DMS79 treated with DMSO at 0.1 percent for 48 hours (cell line): ENCODE data around the gene RPAP2.
"Not testable (repeated sequence)": the region's sequence is repeated elsewhere in the genome, so short reads cannot be mapped to it uniquely, and the experiment has no call there.

ENCODE experiments used
- DNase-seq: peaks from one replicate; lab custom pipeline; 2025; lab: John Stamatoyannopoulos, UW

Gene RPAP2

DNA sequence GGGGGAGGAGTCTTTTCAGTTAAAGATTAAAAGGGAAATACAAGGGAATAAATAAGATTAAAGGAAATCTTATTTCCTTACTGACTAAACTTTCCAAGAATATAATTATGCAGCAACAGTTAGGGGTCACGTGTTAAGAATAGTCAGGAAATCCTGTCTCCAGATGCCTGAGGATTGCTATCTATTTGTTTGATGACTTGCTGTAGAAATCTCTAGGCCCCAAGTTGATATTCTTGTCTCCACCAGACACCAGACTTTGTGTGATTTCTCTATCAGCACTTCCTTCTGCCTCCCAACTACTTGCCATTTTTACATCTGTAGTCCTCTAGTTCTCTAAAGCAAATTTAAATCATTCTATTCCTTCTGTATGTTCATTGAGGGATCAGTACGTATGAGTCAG, 77.5 kb downstream of the RPAP2 start:
- no peak for DNase-seq

DNA sequence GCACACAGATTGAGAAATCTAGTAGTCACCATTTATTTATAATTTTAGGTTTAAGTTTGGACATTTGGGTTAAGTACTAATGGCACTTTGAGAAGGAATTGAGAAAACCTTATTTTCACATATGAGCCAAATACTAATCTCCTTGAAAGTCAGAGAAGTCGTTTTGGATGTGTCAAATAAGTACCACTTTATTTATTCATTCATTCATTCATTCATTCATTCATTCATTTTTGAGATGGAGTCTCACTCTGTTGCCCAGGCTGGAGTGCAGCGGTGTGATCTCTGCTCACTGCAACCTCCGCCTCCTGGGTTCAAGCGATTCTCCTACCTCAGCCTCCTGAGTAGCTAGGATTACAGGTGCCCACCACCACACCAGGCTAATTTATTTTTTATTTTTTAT, 79.1 kb downstream of the RPAP2 start:
- DNase-seq, result not testable (repeated sequence)

GRCh38 chr1:92380867-92381266, 82.0 kb downstream of the RPAP2 start:
- no peak for DNase-seq

DNA sequence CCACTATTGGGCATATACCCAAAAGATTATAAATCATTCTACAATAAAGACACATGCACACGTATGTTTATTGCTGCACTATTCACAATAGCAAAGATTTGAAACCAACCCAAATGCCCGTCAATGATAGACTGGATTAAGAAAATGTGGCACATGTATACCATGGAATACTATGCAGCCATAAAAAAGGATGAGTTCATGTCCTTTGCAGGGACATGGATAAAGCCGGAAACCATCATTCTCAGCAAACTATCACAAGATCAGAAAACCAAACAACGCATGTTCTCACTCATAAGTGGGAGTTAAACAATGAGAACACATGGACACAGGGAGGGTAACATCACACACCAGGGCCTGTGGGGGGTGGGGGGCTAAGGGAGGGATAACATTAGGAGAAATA, 95.1 kb downstream of the RPAP2 start:
- not testable (repeated sequence) for DNase-seq

- DNase-seq, result no peak
Measured at GRCh38 chr1:92398519-92398918, 99.7 kb downstream of the RPAP2 start.

DNA sequence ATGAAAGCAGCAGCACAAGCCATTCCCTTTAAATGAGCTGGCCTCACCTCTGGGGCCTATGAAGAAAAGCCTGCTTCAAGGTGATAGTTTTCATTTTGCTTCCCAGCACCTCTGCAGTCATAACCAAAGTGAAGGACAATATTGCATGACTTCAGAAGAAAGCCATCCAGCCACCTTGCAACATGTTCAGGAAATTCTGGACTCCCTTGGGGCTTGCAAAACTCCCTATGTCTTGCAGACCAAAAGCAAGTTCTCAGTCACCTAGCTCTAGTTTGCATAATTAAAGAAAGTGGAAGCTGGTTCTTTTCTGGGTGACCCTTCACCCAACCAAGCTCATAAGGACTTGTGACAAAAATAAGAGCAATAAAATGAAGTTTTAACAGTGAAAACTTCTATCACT, 100.2 kb downstream of the RPAP2 start:
- DNase-seq, result no peak

DNA sequence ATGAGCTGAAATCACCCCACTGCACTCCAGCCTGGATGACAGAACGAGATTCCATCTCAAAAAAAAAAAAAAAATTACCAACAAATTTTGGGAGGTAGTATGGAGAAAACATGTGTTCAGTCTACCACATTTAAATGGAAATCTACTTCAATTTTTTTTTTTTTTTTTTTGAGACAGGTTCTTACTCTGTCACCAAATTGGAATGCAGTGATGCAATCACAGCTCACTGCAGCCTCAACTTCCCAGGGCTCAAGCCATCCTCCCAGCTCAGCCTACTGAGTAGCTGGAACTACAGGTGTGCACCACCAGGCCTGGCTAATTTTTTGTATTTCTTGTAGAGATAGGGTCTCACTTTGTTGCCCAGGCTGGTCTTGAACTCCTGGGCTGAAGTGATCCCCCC, 105.8 kb downstream of the RPAP2 start:
- no peak for DNase-seq

- DNase-seq, result peak; percentile 61
Measured at GRCh38 chr1:92408825-92409224, 110.0 kb downstream of the RPAP2 start.

- DNase-seq, result no peak
Measured at GRCh38 chr1:92409946-92410549, 111.2 kb downstream of the RPAP2 start.

DNA sequence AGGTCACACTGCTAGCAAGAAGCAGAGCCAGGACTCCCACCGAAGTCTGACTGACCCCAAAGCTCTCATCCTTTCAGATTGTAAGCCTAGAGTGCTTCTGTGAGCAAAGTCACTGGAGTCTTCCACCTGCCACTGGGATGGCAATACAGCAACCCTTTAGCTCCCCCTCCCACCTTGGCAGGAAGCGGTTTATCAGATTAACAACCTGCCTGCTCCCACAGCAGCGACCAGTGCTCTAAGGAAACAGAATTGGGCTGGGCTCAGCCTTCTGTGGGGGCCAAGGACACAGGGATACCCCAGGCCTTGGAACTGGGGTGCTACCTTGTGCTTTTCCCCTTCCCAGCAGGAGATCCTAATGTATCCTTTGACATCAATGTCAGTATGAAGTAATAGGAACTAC, 111.8 kb downstream of the RPAP2 start:
- DNase-seq, result no peak

DNA sequence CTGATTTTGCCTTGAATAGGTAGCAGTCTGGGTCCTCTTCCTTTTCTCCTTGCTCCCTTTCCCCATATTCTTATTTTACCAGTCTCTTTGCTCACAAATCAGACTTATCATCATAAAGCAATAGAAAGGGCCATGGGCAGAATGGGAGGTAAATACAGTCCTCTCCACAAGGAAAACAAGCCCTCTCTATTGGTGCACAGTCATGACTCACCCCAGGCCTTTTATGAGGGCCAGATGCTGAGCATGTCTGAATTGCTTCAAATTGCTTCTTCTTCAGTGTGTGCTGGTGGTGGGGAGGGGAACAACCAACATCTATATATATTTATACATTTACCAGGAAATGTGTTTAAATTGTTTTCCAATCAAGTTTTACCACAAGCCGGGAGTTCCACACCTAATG, 112.7 kb downstream of the RPAP2 start:
- DNase-seq, result no peak

GRCh38 chr1:92419642-92420041, 120.8 kb downstream of the RPAP2 start:
- DNase-seq, result peak; percentile 22

- no peak for DNase-seq
Measured at GRCh38 chr1:92424381-92424780, 125.5 kb downstream of the RPAP2 start.

GRCh38 chr1:92425617-92426016, 126.8 kb downstream of the RPAP2 start:
- DNase-seq, result no peak

DNA sequence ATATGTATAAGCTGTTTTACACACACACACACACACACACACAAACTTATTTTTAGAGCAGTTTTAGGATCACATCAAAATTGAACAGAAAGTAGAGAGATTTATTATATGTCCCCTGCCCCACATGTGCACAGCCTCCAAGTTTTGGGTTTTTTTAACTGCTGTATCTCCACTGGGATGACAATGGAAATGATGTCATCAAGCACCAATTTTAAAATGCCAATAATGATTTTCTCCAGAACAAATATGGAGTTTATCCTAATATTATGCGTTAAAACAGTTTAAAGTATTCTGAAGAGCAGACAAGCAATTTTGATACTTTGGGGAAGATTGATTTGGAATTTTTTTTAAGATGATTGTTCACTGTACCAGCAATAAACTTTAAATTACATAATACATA, 131.2 kb downstream of the RPAP2 start:
- no peak for DNase-seq

- DNase-seq, result not testable (repeated sequence)
Measured at GRCh38 chr1:92434572-92434971, 135.7 kb downstream of the RPAP2 start.

DNA sequence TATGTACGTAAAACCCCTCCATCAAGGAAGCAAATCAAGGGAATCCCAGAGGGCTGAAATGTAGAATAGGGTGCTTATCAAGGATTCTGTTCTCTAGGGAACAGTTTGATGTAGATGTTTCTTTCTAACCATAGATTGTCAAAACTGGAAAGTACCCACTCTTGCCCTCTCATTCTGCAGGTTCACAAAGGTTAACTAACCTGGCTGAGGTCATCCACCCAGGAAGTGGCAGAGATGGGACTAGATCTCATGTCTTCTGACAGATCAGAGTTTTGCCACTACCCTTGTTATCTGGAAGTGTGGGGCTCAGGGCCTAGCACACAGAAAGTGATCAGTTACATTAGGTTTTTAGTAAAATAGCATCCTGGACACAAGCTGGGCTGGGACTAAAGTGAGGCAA, 140.4 kb downstream of the RPAP2 start:
- DNase-seq, result no peak

- DNase-seq, result no peak
Measured at GRCh38 chr1:92441316-92441696, 142.4 kb downstream of the RPAP2 start.

- DNase-seq, result no peak
Measured at GRCh38 chr1:92441697-92442342, 143.0 kb downstream of the RPAP2 start.

DNA sequence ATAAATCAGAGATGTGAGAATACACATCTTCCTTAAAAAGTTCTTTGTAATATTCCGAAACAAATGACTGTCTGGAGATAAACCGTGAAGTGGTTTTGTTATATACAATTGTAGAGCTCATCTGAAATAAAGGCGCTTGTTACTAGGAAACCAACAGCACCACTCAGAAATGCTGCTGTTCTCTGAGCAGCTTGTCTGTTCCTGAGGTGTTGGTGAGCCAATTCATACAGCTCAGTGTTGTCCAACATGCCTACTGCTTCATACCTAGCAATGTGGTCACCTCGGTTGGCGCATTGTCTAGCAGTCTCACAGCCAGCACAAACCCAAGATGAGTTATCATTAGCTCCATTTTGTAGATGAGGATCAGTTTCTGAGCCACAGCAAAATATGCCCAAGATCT, 143.5 kb downstream of the RPAP2 start:
- DNase-seq, result no peak

- no peak for DNase-seq
Measured at GRCh38 chr1:92443893-92444292, 145.0 kb downstream of the RPAP2 start.

DNA sequence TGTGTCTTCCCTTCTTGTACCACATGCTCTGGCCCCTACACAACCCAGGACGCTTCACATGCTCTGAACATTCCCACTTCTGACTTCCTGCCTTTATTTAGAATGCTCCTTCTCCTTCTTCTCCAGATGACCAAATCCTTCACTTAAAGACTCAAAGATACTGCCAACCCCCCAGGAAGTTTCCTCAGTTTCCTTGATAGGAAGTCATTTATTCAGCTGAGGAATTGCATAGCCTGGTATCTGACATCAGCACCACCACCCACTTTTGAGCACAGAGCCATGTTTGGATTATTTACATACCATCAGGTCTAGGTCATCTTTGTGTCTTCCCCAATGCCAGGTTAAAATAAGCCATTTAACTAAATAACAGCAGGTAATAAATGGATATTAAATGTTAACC, 145.5 kb downstream of the RPAP2 start:
- DNase-seq, result no peak

DNA sequence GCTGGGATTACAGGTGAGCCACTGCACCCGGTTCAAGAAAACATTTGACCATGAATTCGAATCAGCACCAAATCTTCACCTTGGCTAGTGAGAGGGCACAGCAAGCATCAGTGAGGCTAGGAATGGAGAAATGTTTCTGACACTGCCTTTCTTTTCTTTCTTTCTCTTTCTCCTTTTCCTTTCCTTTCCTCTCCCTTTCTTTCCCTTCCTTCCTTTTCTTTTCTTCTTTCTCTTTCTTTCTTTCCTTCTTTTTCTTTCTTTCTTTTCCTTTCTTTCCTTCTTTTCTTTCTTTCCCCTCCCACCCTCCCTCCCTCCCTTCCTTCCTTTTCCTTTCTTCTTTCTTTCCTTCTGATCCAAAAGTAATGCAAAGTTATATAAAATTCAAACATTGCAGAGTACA, 147.0 kb downstream of the RPAP2 start:
- no peak for DNase-seq

DNA sequence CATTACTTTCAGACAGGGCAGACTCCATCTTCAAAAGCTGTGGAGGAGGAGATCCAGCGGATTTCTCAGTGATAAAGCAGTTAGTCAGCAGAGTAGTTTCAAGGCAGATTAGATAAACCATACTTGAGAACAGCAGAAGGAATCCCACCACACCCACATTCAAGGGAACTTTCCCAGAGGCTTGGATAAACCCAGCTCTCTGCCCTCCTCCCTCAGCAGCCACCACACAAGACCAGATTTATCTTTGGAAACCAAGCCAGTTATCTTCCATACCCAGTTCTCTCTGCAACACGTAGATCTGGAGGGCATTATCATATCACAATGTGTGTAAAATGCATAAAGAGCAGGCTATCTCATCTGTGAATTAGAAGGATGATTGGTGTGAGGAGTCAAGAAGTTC, 147.7 kb downstream of the RPAP2 start:
- DNase-seq, result no peak
